Stomach smooth muscle (tissue), 2 donors: Measurements from ENCODE around the gene CWF19L2.

Experiments used
- H3K27ac ChIP-seq: one replicate; pipeline ENCODE4 v1.7.0; 2013; ENCODE audit warnings: mild to moderate bottlenecking, low read length, inconsistent platforms
- H3K27me3 ChIP-seq, 2 donors: one replicate each; pipeline ENCODE4 v1.7.0; 2013; ENCODE audit warnings: low read length in 2 of 2; ENCODE audit not compliant: insufficient read depth in 2 of 2, control insufficient read depth in 1 of 2
- H3K36me3 ChIP-seq, 2 donors: one replicate each; pipeline ENCODE4 v1.7.0; 2013; ENCODE audit warnings: low read length in 2 of 2; ENCODE audit not compliant: control insufficient read depth in 2 of 2, insufficient read depth in 2 of 2
- H3K4me1 ChIP-seq: one replicate; pipeline ENCODE4 v1.7.0; 2013; ENCODE audit warnings: low read length; ENCODE audit not compliant: control insufficient read depth, insufficient read depth
- H3K4me3 ChIP-seq, 2 donors: one replicate each; pipeline ENCODE4 v1.7.0; 2013; ENCODE audit warnings: low read length in 2 of 2
- H3K9ac ChIP-seq, 2 donors: one replicate each; pipeline ENCODE4 v1.7.0; 2013; ENCODE audit warnings: low read length in 2 of 2, mild to moderate bottlenecking in 1 of 2
- H3K9me3 ChIP-seq, 2 donors: one replicate each; pipeline ENCODE4 v1.7.0; 2013; ENCODE audit warnings: low read length in 2 of 2; ENCODE audit not compliant: control insufficient read depth in 2 of 2
- donor health status: healthy.
- donor health status: Pancreatic carcinoma.

CWF19L2 gene

GRCh38 chr11:107316426-107316825, 141.2 kb downstream of the CWF19L2 start:
- Histone ChIP-seq H3K9me3 (no peaks in the 10 kb centered on the region), H3K27me3 (no peaks in the 10 kb centered on the region), H3K4me3 (no peak overlapping the region), H3K9ac (no peak overlapping the region), H3K4me1 (no peaks in the 10 kb centered on the region), H3K36me3 (peaks cover 4 to 9% of the 10 kb centered on the region in 2 donors), H3K27ac (no peak overlapping the region)

- no peaks in the 10 kb centered on the region for H3K9me3 ChIP-seq
- H3K4me1 ChIP-seq, result no peaks in the 10 kb centered on the region
- H3K27ac ChIP-seq, result no peak overlapping the region
- no peak overlapping the region for H3K4me3 ChIP-seq
- no peak overlapping the region for H3K9ac ChIP-seq
- no peaks in the 10 kb centered on the region for H3K27me3 ChIP-seq
- H3K36me3 ChIP-seq, result peaks cover 2 to 15% of the 10 kb centered on the region in 2 donors
Observed at GRCh38 chr11:107307991-107308390, 149.6 kb downstream of the CWF19L2 start.

- Histone ChIP-seq H3K4me1 (no peaks in the 10 kb centered on the region), H3K9ac (no peak overlapping the region), H3K36me3 (peaks cover 2 to 6% of the 10 kb centered on the region in 2 donors), H3K4me3 (no peak overlapping the region), H3K27ac (no peak overlapping the region), H3K27me3 (no peaks in the 10 kb centered on the region), H3K9me3 (no peaks in the 10 kb centered on the region)
Observed at GRCh38 chr11:107301878-107302277, 155.7 kb downstream of the CWF19L2 start.

- no peaks in the 10 kb centered on the region for H3K4me1 ChIP-seq
- H3K36me3 ChIP-seq, result peaks cover 0 to 5% of the 10 kb centered on the region in 2 donors
- no peaks in the 10 kb centered on the region for H3K9me3 ChIP-seq
- no peak overlapping the region for H3K9ac ChIP-seq
- H3K27ac ChIP-seq, result no peak overlapping the region
- H3K27me3 ChIP-seq, result no peaks in the 10 kb centered on the region
- no peak overlapping the region for H3K4me3 ChIP-seq
Observed at GRCh38 chr11:107293677-107294344, 163.8 kb downstream of the CWF19L2 start.

GRCh38 chr11:107282195-107282594, 175.4 kb downstream of the CWF19L2 start:
- H3K4me1 ChIP-seq, result no peaks in the 10 kb centered on the region
- peaks cover 0 to 7% of the 10 kb centered on the region in 2 donors for H3K9me3 ChIP-seq
- H3K4me3 ChIP-seq, result no peak overlapping the region
- no peaks in the 10 kb centered on the region for H3K36me3 ChIP-seq
- H3K27ac ChIP-seq, result no peak overlapping the region
- no peaks in the 10 kb centered on the region for H3K27me3 ChIP-seq
- H3K9ac ChIP-seq, result no peak overlapping the region
